Measurements from ENCODE around the gene GLI3. TPM values are rescaled to one million over a fixed set of nuclear protein-coding genes. Genes with fewer than 3 reads are reported as not detected.

Gene GLI3
- total RNA-seq, 2 donors from 2014 or later, result 0.34 to 1.1 TPM

DNA sequence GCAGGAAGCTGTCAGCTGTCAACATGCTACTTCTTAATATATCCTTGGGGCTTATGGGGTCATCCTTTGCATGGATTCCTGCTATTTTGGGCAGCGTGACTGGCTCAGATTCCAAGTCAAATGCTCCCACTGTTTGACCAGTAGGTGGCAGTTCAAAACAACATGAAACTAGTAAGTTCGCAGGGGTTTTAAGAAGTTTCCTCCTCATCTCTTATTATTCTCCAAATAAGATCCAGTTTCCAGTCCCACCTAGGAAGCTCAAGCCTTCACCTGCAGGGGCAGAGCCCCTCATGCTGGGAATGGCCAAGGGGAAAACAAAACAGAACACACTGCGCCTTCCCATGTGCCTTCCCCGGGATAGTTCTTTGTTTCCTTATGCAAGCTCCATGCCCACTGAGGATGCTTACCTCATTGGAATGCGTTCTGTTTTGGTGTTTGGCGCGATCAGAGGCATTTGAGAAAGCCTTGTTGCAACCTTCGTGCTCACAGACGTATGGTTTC is 259.8 kb downstream of the GLI3 start:
- DNase-seq, result no peak
- ATAC-seq, result no peak
- peaks cover 2% of the 10 kb centered on the region for H3K36me3 Mint-ChIP-seq (ENCODE audit: low read depth)

DNA sequence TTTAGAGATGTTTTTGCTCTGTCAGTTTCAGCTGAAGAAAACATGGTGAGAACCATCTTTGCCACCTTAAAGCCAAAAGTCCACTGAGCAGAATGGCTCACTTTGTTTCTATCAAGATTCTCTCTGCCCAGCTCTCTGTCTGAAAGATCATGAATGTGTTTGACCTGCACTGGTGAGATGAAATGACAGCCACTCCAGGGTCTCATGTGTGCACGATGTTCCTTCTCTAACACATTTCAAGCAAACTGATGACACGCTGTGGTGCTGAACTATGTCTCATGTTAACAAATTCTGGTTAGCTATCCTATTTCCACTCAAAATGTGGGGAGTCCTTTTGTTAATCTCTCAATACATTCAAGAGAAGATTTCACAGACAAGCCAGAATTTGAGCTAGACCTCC is 260.6 kb downstream of the GLI3 start:
- Mint-ChIP-seq H3K27me3 (peaks cover 37% of the 10 kb centered on the region), H3K4me1 (no peaks in the 10 kb centered on the region), H3K36me3 (ENCODE audit: low read depth) (peaks cover 2% of the 10 kb centered on the region), H3K27ac (no peak overlapping the region), H3K4me3 (no peak overlapping the region)
- ATAC-seq (no peak), DNase-seq (no peak)
- H3K9me3 ChIP-seq (ENCODE audit: control insufficient read depth, low read length, poor library complexity, severe bottlenecking), result no peaks in the 10 kb centered on the region

More for the DNA sequence above, 259.8 kb downstream of the GLI3 start:
- H3K27ac Mint-ChIP-seq, result no peak overlapping the region
- H3K9me3 ChIP-seq (ENCODE audit: control insufficient read depth, low read length, poor library complexity, severe bottlenecking), result no peaks in the 10 kb centered on the region
- H3K27me3 Mint-ChIP-seq, result peaks cover 41% of the 10 kb centered on the region
- no peaks in the 10 kb centered on the region for H3K4me1 Mint-ChIP-seq
- H3K4me3 Mint-ChIP-seq, result no peak overlapping the region

DNA sequence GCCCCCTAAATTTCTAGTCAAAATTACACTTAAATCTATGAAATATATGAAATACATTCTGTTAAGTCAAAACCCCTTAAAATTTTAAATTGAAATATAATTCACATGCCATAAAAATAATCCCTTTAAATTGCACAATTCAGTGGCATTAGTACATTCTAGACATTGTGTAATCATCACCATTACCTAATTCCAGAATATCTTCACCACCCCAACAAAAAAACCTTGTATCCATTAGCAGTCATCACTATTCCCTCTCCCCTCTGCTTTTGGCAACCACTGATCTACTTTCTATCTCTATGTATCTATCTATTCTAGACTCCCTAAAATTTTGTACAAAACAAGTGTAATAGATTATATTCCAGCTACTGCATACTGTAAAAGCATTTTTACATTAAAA is 261.2 kb downstream of the GLI3 start:
- Mint-ChIP-seq H3K27ac (no peak overlapping the region), H3K4me1 (no peaks in the 10 kb centered on the region), H3K27me3 (peaks cover 32% of the 10 kb centered on the region), H3K36me3 (ENCODE audit: low read depth) (peaks cover 2% of the 10 kb centered on the region), H3K4me3 (no peak overlapping the region)
- DNase-seq (no peak), ATAC-seq (no peak)
- H3K9me3 ChIP-seq (ENCODE audit: control insufficient read depth, low read length, poor library complexity, severe bottlenecking), result no peaks in the 10 kb centered on the region

DNA sequence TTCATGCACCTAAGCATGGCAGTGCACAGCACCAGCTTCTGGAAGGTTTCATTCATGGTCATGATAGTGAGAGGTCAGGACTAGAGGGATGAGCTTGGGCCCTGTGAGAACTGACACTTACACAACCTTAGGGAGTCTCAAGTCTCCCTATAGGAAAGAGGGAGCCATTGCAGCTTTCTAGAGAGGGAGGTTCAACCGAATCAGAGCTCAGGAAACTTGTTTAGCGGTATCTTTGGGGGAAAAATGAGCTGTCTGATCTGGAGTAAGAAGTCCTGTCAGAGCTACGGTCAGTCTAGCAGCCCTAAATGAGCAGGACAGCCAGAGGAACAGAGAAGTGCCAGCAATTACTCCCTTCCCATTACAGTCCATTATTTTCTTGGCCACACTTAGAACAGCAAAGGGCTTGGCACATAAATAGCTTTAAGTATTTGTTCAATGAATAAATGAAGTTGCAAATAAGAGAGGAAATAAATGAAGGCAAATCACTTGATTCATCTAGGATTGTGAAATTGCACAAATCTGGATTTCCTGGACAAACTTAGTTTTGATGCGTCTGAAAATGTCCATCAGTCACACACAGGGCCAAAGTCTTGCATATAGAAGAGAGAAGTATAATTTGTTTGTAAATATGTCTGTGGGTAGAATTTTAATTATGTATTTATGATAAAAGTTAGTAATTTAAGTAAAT is 262.0 kb downstream of the GLI3 start:
- DNase-seq (no peak), ATAC-seq (no peak)
- Mint-ChIP-seq H3K4me3 (no peak overlapping the region), H3K36me3 (ENCODE audit: low read depth) (no peaks in the 10 kb centered on the region), H3K27ac (no peak overlapping the region), H3K27me3 (peaks cover 23% of the 10 kb centered on the region), H3K4me1 (no peaks in the 10 kb centered on the region)
- H3K9me3 ChIP-seq (ENCODE audit: control insufficient read depth, low read length, poor library complexity, severe bottlenecking), result no peaks in the 10 kb centered on the region

DNA sequence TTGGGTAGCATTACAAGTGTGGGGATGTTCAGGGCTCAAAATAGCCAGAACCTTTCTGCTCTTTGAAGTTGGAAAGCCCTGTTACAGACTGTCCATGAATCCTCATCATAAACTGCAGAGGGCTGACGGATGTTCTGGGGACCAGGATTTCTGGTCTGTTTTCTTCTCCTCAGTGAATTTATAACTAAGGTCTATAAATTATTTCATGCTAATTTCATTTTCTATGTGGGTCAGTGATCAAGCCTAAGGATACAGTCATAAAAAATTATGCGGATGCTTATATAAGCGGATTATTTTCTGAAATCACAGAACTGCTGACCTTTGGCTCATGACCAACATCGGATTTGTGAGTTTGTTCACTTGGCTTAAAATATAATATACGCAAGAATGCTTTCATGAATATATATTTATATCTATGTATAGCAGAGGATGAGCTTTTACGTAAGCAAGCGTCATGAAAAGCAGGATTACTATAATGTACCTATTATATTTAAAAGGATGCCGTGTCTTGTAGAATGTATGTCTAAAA is 263.7 kb downstream of the GLI3 start:
- no peak overlapping the region for H3K4me3 Mint-ChIP-seq
- ATAC-seq (no peak), DNase-seq (no peak)
- H3K4me1 Mint-ChIP-seq, result no peaks in the 10 kb centered on the region
- peaks cover 14% of the 10 kb centered on the region for H3K27me3 Mint-ChIP-seq
- no peak overlapping the region for H3K27ac Mint-ChIP-seq
- H3K9me3 ChIP-seq (ENCODE audit: control insufficient read depth, low read length, poor library complexity, severe bottlenecking), result no peaks in the 10 kb centered on the region
- no peaks in the 10 kb centered on the region for H3K36me3 Mint-ChIP-seq (ENCODE audit: low read depth)

DNA sequence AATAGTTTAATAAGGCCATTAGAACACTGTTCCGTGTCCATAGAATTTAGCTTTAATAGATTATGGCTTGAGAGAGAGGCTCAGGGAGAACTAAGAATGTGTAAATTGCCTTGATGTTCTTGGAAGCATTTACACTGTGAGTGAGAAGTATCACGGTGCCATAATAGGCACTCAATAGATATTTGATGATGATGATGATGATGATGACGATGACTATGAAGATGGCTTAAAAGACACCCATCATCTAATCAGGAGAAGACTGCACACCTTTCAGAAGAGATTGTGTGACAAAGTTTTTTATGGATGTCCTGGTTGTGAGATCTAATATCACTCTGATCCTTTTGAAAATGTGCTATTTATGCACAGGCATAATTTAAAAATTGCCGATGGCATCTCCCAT is 264.2 kb downstream of the GLI3 start:
- Mint-ChIP-seq H3K27ac (no peak overlapping the region), H3K36me3 (ENCODE audit: low read depth) (no peaks in the 10 kb centered on the region), H3K27me3 (peaks cover 14% of the 10 kb centered on the region), H3K4me1 (no peaks in the 10 kb centered on the region), H3K4me3 (no peak overlapping the region)
- H3K9me3 ChIP-seq (ENCODE audit: control insufficient read depth, low read length, poor library complexity, severe bottlenecking), result no peaks in the 10 kb centered on the region
- no peak for DNase-seq
- ATAC-seq, result no peak

DNA sequence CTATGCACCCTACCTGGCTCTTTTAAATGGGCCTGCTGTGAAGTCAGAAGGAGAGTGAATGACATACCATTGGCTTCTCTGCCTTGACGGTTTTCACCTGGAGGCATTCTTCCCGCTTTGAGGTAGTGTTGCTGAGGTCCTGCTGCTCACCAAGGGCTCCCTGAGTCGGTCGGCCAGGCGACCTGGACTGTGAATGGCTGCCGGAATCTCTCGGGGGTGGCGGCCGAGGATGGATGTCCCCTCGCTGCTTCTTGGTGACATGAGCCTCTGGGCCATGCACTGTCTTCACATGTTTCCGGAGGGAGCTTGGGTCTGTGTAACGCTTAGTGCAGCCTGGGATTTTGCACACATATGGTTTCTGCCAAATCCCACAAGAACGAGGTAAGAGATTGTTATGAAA is 264.7 kb downstream of the GLI3 start:
- Mint-ChIP-seq H3K27ac (no peak overlapping the region), H3K4me3 (no peak overlapping the region), H3K27me3 (peaks cover 19% of the 10 kb centered on the region), H3K36me3 (ENCODE audit: low read depth) (no peaks in the 10 kb centered on the region), H3K4me1 (no peaks in the 10 kb centered on the region)
- ATAC-seq (no peak), DNase-seq (no peak)
- H3K9me3 ChIP-seq (ENCODE audit: control insufficient read depth, low read length, poor library complexity, severe bottlenecking), result no peaks in the 10 kb centered on the region

DNA sequence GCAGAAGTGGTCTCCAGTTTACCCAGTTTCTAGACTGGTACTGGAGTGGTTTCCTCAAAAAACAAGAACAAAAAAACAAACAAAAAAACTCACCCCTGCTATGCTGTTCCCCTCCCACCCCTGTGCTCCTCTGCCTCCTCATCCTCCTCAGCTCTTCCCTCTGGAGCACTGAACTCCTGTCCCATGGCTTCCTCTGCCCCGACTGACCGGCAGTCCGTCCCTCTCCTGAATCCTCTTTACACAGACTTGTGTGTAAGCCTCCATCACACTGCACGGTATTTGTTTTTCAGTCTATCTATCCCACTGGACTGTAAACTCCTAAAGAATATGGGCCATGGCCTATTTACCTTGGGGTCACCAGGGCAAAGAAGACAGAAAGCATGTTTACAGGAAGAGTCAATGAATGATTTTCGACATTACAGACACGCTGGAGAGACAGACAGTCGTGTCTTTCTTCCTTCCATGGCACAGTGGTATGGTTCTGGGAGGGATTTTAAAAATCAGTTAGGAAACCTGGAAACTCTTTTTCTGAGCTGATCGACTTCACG is 265.3 kb downstream of the GLI3 start:
- no peak for DNase-seq
- H3K4me3 Mint-ChIP-seq, result no peak overlapping the region
- H3K27me3 Mint-ChIP-seq, result peaks cover 21% of the 10 kb centered on the region
- H3K27ac Mint-ChIP-seq, result no peak overlapping the region
- H3K36me3 Mint-ChIP-seq (ENCODE audit: low read depth), result no peaks in the 10 kb centered on the region
- H3K4me1 Mint-ChIP-seq, result no peaks in the 10 kb centered on the region
- H3K9me3 ChIP-seq (ENCODE audit: control insufficient read depth, low read length, poor library complexity, severe bottlenecking), result no peaks in the 10 kb centered on the region
- no peak for ATAC-seq

DNA sequence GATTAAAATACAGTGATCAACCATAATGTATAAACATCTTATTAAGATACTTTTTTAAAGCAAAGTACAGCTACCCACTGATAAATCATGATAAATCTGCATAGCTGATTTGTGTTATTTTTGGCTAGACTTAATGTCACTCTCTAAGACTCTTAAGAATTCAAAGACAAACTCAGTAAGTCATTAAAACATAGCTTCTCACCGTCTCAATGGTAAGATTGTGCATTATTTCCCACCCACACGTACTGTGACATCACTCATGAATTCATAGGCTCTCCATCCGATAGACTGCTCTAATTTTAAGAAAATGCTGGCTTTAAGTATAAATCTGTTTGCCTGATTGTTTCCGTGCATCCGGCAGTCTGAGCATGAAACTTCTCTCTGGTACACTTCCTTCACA is 266.1 kb downstream of the GLI3 start:
- DNase-seq (no peak), ATAC-seq (no peak)
- Mint-ChIP-seq H3K36me3 (ENCODE audit: low read depth) (no peaks in the 10 kb centered on the region), H3K4me1 (no peaks in the 10 kb centered on the region), H3K27ac (no peak overlapping the region), H3K4me3 (no peak overlapping the region), H3K27me3 (peaks cover 21% of the 10 kb centered on the region)
- H3K9me3 ChIP-seq (ENCODE audit: control insufficient read depth, low read length, poor library complexity, severe bottlenecking), result no peaks in the 10 kb centered on the region

DNA sequence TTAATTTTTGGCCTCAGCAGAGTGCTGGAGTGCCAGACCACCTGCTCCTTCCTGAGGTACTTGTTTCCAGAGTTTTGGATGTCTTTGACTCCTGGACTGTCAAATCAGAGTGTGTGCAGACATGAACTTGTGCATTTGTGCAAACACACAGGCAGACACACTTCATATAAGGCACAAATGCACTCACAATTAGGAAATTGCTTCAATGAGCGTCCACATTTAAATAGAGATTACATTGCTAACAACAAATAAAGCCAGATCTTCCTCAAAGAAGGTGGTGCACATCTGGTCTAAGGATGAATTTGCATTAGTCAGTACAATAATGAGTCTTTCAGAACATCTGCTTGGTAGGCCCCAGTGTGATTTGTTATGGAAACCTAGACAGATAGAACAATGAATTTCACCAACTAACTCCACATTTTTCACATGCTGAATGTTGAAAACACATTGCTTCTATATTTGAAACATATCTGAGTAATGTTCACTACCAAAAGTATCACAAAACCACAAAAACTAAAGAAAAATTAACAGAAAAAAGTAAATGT is 267.4 kb downstream of the GLI3 start:
- H3K4me3 Mint-ChIP-seq, result no peak overlapping the region
- ATAC-seq (no peak), DNase-seq (no peak)
- no peaks in the 10 kb centered on the region for H3K9me3 ChIP-seq (ENCODE audit: control insufficient read depth, low read length, poor library complexity, severe bottlenecking)
- H3K27ac Mint-ChIP-seq, result no peak overlapping the region
- no peaks in the 10 kb centered on the region for H3K36me3 Mint-ChIP-seq (ENCODE audit: low read depth)
- no peaks in the 10 kb centered on the region for H3K4me1 Mint-ChIP-seq
- H3K27me3 Mint-ChIP-seq, result peaks cover 19% of the 10 kb centered on the region

DNA sequence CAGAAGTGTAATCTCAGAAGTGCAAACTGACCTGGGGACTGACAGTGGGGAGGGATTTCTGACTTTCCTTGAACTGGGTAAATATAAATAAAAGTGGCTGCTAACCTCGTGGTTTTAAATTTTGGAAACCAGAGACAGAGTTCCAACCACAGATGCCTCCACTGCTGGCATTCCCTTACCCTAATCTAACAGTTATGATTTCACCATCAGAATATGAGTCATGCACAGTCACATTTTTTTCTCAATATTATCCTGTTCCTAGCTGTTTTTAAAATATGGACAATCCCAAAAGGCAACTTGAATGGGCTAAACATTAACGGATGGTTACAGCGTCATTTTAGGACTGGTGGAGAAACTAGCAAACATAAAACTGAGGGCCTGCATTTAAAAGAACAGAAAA is 269.9 kb downstream of the GLI3 start:
- Mint-ChIP-seq H3K27ac (no peak overlapping the region), H3K36me3 (ENCODE audit: low read depth) (no peaks in the 10 kb centered on the region), H3K27me3 (peaks cover 16% of the 10 kb centered on the region)

DNA sequence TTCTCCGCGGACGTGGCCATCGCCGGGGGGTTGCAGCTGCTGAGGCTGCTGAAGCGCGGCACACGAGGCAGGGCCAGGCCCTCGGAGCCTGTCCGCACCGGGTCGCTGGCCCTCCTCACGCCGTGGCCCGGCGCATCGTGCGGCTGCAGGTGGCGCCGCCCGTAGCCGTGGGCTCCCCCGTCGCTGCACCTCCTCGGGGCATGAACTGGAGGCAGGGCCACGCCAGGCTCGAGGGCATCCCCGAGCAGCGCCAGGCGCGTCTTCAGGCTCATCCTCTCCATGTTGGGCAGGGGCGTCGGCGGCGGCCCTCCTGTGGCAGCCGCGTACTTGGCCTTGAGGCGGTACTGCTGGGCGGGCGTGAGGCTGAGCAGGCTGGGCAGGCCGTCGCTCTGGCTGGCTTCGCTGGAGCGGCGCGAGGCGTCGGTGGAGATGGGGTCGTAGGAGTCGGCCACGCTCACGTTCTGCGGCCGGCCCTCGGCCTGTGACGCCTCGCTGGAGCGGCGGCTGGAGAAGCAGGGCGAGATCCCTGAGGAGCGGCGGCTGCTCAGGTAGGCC is 271.0 kb downstream of the GLI3 start:
- DNase-seq (no peak), ATAC-seq (no peak)
- Mint-ChIP-seq H3K36me3 (ENCODE audit: low read depth) (no peaks in the 10 kb centered on the region), H3K27me3 (peaks cover 19% of the 10 kb centered on the region), H3K4me3 (no peak overlapping the region), H3K4me1 (no peaks in the 10 kb centered on the region), H3K27ac (no peak overlapping the region)
- no peaks in the 10 kb centered on the region for H3K9me3 ChIP-seq (ENCODE audit: control insufficient read depth, low read length, poor library complexity, severe bottlenecking)

More for the DNA sequence above, 269.9 kb downstream of the GLI3 start:
- no peak overlapping the region for H3K4me3 Mint-ChIP-seq
- ATAC-seq (no peak), DNase-seq (no peak)
- no peaks in the 10 kb centered on the region for H3K9me3 ChIP-seq (ENCODE audit: control insufficient read depth, low read length, poor library complexity, severe bottlenecking)
- H3K4me1 Mint-ChIP-seq, result no peaks in the 10 kb centered on the region

DNA sequence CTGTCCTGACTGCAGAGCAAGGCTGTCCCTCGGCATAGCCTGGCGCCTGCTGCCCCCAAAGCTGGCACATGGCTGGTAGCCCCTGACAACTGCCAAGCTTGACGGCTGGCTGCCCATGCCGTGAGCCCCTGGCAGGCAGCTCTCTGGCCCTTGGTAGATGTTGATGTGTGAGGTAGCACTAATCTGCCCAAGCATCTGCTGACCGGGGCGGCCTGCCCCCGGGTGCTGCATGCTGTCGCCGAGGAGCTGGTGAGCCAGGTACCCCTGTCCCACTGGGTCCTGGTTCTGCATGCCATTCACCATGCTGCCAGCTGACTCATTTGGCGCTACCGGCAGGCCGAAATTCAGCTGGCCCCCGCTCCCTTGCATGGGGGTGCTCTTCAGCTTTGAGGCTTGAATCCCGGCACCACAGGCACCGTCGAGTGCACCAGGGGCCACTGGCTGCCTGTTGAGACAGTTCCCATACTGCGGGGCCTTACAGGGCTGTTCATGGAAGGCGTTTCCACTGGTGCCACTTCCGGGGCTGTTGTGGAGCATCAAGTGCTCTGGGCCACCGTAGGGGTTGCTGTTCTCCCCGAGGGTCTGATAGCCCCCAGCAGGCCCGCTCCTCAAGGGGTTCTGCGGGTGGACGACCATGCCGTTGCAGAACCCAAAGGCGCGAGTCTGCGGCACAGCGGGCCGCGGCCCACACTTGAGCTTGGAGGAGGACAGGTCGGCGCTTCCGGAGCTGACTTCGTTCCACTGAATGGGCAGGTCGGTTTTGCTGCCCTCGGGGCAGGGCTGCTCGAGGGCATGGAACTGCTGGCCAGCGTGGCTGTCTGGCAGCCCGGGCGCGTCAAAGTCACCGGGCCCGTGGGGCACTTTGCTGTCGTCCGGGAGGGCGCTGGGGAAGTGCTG is 271.9 kb downstream of the GLI3 start:
- H3K4me3 Mint-ChIP-seq, result no peak overlapping the region
- no peaks in the 10 kb centered on the region for H3K9me3 ChIP-seq (ENCODE audit: control insufficient read depth, low read length, poor library complexity, severe bottlenecking)
- H3K36me3 Mint-ChIP-seq (ENCODE audit: low read depth), result no peaks in the 10 kb centered on the region
- H3K4me1 Mint-ChIP-seq, result no peaks in the 10 kb centered on the region
- peaks cover 23% of the 10 kb centered on the region for H3K27me3 Mint-ChIP-seq
- DNase-seq, result no peak
- H3K27ac Mint-ChIP-seq, result no peak overlapping the region
- no peak for ATAC-seq
